HG03095 (cell line): Measurements from ENCODE around the gene DGLUCY.
"Not testable (repeated sequence)": the region's sequence is repeated elsewhere in the genome, so short reads cannot be mapped to it uniquely, and the experiment has no call there.

ENCODE experiments used
- ATAC-seq: cut with Tn5 transposase; IDR thresholded peaks from one replicate; pipeline ENCODE4 v1.9.1; 2021; ENCODE audit warnings: moderate library complexity; ENCODE audit not compliant: unreplicated experiment

Gene DGLUCY

DNA sequence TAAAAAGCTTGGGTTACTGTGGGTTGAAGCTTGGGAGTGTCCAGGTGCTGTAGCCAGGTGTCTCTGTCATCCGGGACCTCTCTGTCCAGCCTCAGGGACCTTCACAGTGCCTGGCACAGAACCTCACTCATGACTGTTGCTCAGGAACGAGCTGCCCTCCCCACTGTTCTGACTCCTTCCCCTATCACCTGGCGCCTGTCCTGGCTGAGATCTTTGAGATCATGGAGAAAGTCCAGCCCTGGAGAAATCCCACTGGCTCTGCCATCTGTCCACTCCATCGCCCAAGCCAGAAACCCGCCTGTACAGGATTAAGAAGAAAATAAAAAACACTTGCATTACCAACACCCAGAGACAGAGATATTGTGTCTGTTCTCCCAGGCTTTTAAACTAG, 53.5 kb downstream of the DGLUCY start:
- ATAC-seq: no peak

DNA sequence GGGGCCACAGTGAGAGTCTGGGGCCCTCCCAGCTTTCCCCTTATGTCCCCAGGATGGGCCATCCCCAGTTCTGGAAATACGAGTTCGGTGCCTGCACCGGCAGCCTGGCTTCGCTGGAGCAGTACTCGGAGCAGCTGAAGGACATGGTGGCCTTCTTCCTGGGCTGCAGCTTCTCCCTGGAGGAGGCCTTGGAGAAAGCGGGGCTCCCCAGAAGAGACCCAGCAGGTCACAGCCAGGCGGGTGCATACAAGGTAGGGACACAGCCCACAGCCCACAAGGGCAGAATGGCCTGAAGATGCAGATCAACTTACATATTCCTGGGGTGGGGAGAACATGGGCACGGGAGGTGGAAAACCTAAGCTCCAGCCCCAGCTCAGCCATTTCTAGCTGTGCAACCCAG, 56.1 kb downstream of the DGLUCY start:
- no peak for ATAC-seq

DNA sequence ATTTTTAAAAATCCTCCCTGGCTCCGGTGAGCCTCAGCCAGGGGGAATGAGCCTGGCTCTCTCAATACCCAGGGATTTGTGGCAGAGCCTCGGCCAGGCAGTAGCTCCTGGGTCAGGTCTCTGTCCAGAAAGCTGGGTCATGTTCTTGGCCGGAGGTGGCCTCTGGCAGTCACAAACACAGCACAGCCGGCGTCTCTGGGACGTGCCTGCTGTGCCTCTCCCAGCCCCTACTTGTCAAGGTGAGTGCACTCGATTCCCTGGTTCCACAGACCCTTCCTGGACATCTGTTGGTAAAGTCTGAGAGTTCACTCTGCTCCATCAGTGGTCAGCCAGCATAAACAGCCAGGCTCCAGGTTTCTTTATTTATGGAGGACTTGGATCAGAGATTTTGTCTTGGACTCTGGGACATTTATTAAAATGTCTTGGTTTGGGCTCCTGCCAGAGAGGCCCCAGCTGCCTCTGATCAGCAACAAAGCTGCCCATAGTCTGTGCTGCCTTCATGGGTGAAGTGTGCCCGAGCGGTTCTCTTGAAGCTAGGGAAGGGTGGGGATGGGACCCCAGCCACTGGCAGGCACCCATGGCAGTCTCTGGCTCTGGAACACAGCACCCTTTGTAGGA, 56.7 kb downstream of the DGLUCY start:
- no peak for ATAC-seq

DNA sequence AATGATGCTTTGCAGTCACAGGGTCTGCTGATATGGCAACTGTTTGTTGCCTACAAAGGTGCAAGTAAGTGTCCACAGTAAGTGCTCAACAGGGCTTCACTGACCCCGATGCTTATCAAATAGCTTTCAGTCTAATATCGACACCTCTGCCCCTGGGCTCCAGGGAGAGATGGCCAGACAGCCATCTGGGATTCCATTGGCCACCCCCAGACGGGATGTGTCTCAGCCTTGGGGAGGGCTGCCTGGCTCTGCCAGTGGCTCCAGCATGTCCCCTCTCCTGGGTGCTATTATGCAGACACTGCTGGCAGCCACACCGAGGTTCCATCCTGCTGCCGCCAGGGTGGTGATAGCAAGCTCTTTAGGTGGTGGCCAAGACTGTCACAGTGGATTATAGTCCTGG, 57.4 kb downstream of the DGLUCY start:
- no peak for ATAC-seq

DNA sequence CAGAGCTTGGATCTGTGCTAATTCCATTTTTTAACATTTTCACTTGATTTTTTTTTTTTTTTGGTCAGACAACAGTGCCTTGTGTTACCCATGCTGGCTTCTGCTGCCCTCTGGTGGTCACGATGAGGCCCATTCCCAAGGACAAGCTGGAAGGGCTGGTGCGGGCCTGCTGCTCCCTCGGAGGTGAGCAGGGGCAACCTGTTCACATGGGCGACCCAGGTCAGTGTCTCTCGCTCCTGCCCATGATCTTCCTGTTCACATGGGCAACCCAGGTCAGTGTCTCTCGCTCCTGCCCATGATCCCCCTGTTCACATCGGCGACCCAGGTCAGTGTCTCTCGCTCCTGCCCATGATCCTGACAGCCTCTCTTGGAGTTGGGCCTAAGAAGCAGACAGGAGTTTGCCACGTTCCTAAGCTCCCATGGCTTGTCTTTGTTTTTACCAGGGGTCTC, 59.4 kb downstream of the DGLUCY start:
- ATAC-seq: no peak

DNA sequence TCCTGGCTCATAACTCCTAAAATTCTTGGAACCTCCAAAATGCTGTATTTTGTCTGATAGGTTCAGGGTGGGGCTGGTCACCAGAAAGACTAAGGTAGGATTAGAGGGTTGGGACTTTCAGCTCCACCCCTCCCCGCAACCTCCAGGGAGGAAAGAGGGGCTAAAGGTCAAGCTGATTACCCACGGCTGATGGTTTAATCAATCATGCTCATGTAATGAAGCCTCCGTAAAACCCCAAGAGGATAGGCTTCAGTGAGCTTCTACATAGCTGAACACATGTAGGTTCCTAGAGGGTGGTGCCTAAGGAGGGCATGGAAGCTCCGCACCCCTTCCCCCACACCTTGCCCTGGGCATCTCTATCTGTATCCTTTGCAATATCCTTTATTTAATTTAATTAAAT, 60.0 kb downstream of the DGLUCY start:
- no peak for ATAC-seq

DNA sequence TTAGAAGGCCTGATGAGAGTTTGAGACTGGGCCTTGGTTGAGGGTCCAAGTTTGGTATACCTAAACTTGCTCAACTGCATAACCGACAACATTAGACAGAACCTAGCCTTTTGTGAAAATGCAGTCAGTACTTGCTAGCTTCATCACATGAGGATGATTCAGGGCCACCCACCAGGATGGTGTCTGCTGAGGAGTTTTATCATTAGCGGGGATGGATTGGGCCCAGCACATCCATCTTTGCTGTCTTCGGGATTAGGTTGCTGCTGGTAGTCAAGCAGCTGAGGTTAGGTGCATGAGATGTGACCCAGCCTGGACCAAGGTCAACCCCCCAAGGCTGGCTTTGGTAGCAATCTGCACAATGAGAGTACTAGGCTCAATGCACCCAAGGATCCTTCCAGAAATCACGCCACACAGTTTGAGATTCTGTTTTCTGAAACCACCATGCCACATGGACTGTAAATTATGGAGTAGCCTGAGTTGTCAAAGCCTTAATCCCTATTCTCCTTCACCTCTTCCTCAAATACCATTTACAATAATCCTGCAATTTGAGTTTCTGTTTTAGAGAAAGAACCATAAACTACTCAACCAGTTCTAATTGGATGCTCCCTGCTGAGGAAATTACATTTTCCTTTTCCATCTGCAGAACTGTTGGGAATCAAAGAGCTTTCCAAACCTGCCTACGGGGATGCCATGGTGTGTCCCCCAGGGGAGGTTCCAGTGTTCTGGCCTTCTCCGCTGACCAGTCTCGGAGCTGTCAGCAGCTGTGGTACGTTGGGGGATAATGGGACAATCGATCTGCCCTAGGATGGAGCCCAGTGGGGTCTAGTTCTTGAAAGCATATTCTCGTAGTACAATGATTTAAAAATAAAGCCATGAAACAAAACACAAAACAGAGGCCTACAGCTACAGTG, 61.7 kb downstream of the DGLUCY start:
- no peak for ATAC-seq

DNA sequence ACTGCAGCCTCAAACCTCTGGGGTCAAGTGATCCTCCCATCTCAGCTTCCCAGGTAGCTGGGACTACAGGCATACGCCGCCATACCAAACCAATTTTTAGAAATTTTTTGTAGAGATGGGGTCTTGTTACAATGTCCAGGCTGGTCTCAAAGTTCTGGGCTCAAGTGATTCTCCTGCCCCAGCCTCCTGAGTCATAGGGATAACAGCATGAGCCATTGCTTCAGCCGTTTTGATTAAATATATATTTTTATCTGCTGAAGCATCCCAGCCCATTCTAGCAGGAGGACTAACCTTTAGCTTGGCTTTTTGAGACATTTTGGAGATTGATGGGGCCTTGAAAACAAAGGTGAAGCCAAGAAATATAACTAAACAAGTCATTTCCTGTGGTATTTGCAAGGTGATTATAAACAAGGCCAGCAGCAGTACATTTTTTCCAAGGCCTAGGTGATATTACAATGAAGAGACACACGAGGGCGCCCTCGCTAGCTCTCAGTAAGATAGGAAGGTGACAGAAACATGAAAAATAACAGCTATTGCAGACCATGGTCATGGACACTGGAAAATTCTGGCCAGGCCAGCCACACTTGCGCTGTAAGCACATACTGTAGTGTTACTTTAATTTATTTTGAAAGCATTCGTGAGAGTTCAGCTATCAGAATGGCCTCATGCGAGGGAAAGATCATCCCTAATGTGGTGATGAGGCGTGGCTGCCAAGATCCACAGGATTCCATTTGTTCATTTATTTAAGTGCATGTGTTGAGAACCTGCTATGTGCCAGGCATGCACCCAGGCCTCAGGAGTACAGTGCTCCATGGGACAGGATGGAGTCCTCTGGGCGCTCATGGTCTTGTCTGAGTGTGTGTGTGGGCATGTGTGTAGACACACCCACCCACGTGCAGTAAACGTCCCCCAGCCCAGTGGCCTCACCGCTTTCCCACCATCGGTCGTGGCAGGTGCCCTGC, 63.5 kb downstream of the DGLUCY start:
- no peak for ATAC-seq

DNA sequence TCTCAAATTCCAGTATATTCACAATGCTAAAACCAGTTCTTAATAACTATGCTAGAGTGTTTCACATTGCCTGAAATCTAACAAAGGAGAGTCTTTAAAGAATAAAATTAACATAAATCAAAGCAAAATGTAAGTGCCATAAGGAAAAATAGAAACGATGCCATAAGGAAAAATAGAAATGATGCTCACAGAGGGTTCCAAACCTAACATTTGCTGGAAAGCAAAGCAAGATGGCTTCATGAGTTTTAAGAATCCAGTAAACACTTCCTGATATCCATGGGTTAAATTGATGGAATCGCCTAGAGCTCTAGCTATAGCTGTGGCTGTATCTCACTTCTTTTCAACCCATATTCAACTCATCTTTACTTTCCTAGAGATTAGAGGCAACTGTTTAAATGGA, 66.7 kb downstream of the DGLUCY start:
- ATAC-seq: no peak

DNA sequence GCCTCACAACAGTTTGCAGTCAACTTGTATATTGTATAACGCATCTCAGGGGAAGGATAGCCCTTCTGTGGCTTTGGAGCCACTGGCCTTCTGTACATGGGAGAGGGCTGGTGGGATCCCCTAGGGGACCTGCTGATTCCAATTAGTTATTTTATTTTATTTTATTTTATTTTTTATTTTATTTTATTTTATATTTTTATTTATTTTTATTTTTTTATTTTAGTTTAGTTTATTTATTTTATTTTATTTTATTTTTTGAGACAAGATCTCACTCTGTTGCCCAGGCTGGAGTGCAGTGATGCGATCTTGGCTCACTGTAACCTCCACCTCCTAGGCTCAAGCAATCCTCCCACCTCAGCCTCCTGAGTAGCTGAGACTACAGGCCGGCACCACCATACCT, 68.9 kb downstream of the DGLUCY start:
- not testable (repeated sequence) for ATAC-seq

DNA sequence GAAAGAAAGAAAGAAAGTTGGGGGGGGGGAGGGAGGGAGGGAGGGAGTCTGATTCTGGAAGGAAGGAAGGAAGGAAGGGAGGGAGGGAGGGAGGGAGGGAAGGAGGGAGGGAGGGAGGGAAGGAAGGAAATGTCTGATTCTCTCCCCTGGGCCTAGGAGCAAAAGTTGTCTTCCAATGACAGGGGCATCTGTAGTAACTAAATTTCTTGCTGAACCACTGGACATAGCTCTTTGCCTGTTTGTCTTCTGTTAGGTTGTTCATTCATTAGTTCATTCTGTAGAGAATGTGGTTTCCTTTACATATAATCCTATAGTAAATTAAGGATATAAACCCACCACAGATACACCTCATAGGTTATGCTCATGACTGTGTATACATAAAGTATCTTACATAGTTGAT, 70.7 kb downstream of the DGLUCY start:
- no peak for ATAC-seq

DNA sequence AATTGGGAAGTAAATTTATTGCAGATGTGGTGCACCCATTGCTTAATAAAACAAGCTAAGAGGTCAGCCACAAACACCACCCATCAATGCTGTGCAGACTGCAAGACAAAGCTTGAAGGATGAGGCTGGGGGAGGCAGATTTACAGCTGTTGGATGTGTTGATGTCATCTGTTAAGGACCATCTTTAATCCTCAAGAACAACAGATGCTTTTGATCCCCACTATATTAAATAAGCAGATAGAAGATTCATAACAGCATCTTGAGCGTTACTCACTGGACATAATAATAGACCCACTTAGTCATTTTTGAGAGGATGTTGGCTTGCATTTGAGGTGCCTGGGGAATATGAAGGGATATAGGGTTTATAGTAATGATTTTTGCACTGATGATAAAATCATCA, 71.8 kb downstream of the DGLUCY start:
- no peak for ATAC-seq

DNA sequence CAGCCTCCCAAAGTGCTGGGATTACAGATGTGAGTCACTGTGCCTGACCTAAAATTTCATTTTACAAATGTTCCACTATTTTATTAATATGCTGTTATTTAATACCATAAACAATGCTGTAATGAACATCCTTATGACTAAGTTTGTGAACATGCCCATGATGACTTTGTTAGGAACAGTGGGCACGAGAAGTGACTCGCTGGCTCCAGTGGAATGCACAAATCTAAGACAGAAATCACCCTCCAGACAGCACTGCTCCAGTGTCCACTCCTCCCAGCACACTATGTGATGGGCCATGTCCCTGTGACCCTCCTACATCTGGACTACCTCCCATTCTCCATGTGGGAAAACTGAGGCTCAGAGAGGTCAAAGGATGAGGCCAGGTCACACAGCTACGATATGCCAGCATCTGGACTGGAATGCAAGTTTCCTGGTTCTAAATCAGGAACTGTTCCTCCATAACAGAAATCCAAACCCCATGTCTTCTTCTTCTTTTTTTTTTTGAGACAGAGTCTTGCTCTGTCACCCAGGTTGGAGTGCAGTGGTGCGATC, 72.7 kb downstream of the DGLUCY start:
- no peak for ATAC-seq

DNA sequence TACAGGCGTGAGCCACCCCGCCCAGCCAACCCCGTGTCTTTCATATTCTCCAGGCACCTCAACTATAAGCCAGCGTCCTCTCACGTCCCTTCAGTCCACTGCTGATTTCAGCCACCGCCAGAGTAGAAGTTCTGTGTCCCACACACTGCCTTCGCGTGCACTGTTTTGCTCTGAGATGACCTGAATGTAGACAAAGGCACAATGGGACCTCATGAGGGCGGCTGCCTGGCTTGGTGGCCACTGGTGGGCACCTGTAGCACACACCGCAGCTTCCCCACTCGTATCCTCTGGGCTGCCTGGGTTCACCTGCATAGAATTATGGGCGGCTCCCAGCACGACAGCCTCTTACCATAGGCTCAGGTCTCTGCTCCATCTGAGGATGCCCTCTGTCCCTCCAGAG, 73.4 kb downstream of the DGLUCY start:
- no peak for ATAC-seq

DNA sequence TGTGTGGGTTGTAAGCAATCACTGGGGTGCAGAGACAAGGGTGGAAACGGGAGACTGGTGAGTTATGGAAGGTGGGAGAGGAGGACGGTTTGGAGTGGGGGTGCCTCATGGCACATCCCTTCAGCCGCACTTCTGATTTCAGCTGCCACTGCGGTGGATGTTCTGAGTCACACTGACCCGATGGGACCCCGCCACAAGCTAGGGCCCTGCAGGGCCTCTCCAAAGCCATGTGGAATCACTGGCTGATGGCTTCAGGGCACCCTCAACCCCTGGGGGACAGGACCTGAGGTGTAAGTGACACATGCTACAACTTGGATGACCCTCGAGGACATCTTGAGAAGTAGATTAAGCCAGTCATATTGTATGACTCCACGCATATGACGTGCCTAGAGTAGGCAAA, 77.0 kb downstream of the DGLUCY start:
- no peak for ATAC-seq

DNA sequence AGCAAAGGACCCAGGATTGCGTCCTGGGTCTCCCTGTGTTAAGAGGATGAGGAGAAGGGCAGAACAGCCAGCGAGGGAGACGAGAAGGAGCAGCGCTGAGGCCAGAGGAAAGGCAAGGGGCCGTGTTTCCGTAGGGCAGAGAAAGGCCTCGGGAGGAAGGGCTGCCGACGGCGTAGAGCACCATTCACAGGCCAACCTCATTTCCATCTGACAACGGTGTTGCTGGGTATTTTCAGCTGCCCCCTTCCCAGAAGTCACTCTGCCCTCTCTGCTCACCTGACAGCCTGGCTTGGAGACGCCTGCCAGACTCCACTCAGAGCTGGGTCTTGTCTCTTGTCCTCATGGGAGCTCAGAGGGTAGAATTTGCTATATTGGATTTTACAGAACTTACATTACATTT, 79.2 kb downstream of the DGLUCY start:
- no peak for ATAC-seq

DNA sequence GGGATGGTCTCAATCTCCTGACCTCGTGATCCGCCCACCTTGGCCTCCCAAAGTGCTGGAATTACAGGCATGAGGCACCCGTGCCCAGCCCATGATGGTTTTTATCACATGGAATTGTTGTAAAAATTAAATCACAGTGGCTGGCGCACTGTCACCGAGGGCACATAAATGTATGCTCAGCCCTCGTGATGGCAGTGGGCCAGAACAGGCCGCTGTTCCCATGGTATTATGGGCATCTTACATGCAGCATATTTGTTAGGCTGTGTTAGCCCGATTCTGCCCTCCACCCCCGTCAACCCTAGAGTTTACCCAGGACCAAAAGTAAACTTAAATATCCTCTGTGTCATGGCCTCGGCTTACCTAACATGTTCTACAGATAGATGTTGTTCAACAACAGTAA, 82.0 kb downstream of the DGLUCY start:
- ATAC-seq: no peak

DNA sequence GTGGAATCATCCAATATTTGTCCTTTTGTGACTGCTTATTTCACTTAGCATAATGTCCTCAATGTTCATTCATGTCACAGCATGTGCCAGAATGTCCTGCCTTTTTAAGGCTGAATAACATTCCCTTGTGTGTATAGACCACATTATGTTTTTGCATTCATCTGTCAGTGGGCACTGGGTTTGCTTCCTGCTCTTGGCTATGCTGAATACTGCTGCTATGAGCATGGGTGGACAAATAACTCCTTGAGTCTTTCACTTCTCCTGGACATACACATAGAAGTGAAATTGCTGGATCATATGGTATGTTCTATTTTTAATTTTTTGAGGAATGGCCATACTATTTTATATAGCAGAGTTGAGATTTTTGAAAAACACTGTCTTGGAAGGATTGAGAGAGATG, 83.8 kb downstream of the DGLUCY start:
- ATAC-seq: no peak

DNA sequence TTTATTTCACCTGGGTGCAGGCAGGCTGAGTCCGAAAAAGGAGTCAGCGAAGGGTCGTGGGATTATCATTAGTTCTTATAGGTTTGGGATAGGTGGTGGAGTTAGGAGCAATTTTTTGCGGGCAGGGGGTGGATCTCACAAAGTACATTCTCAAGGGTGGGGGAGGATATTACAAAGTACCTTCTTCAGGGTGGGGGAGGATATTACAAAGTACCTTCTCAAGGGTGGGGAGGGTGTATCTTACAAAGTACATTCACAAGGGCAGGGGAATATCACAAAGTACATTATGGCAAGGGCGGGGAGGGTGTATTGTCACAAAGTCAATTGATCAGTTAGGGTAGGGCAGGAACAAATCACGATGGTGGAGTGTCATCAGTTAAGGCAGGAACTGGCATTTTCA, 86.9 kb downstream of the DGLUCY start:
- ATAC-seq: not testable (repeated sequence)

DNA sequence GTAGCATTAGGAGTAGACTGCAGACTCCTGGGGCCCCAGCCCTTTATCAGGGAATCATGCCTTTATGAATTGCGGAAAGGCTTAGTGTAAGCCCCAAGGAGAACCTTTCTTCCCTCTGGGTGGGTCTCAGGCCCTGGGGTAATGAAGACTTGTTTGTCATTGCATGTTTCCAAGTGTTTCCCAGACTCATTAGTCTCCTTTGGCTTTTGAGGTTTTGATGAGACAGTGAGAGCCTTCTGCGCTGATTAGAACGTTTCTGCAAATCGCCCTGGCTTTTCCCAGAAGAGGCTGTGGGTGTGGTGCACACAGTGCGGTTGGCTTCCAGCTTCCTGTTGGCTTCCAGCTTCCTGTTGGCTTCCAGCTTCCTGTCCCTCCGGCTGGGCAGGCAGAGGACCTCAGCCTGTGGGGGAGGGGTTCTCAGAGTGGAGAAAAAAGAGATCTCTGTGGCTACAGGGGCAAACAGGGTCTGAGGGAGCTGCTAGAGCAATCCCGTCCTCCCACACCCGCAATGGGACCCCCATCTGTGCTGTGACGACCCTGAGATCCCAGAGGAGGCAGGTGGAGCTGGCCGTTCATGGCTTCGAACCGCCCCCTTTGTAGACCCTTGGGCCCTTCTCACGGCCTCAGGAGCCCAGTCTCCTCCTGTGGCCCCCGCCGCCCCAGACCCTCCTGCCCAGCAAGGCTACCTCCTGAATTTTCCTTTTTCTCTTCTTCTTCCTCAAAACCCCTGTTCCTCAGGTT, 88.5 kb downstream of the DGLUCY start:
- no peak for ATAC-seq
